ENCODE measurements around the gene ZNF853.

Gene ZNF853

GRCh38 chr7:6644728-6645127 lies 29.3 kb downstream of the ZNF853 start:
- Histone ChIP-seq H3K9me3 (ENCODE audit: control insufficient read depth, low read length) (no peaks in the 10 kb centered on the region), H3K36me3 (ENCODE audit: control insufficient read depth, insufficient read depth, low read length) (peaks cover 29% of the 10 kb centered on the region), H3K27me3 (ENCODE audit: control insufficient read depth, insufficient read depth, low read length, poor library complexity, severe bottlenecking) (no peaks in the 10 kb centered on the region), H3K4me1 (ENCODE audit: control insufficient read depth, insufficient read depth, low read length) (no peaks in the 10 kb centered on the region), H3K4me3 (ENCODE audit: insufficient read depth, low read depth, low read length) (no peak overlapping the region), H3K27ac (ENCODE audit: insufficient read depth, low read depth, low read length, poor library complexity, severe bottlenecking) (no peak overlapping the region)
- WGBS, 2 experiments: 95 to 98% methylated on average over 10 of the region's 10 CpGs

DNA sequence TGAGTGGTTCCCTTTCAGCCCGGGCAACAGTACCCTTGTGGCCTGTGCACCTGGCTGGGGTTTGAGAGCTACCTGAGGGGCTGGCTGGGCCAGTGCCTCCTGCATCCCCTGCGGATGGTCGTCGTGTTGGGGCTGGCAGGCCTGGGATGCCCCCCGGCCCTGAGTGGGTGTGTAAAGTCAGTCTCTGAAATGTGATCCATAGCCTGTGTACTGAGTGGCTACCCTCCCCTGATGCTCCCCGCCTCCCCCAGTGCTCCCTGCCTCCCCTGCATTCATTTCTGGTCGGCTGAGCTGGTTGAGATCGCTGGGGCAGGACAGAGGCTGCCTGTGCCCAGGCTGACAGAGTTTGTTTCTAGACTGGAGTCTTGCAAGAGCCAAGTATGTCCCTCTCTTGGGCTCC lies 31.1 kb downstream of the ZNF853 start:
- WGBS, 2 experiments: 90 to 92% methylated on average over 8 of the region's 8 CpGs
- Histone ChIP-seq H3K4me1 (ENCODE audit: control insufficient read depth, insufficient read depth, low read length) (no peaks in the 10 kb centered on the region), H3K4me3 (ENCODE audit: insufficient read depth, low read depth, low read length) (no peak overlapping the region), H3K27me3 (ENCODE audit: control insufficient read depth, insufficient read depth, low read length, poor library complexity, severe bottlenecking) (no peaks in the 10 kb centered on the region), H3K27ac (ENCODE audit: insufficient read depth, low read depth, low read length, poor library complexity, severe bottlenecking) (no peak overlapping the region), H3K36me3 (ENCODE audit: control insufficient read depth, insufficient read depth, low read length) (peaks cover 29% of the 10 kb centered on the region), H3K9me3 (ENCODE audit: control insufficient read depth, low read length) (no peaks in the 10 kb centered on the region)

GRCh38 chr7:6647080-6647479 lies 31.7 kb downstream of the ZNF853 start:
- Histone ChIP-seq H3K9me3 (ENCODE audit: control insufficient read depth, low read length) (no peaks in the 10 kb centered on the region), H3K27me3 (ENCODE audit: control insufficient read depth, insufficient read depth, low read length, poor library complexity, severe bottlenecking) (no peaks in the 10 kb centered on the region), H3K27ac (ENCODE audit: insufficient read depth, low read depth, low read length, poor library complexity, severe bottlenecking) (no peak overlapping the region), H3K4me3 (ENCODE audit: insufficient read depth, low read depth, low read length) (no peak overlapping the region), H3K4me1 (ENCODE audit: control insufficient read depth, insufficient read depth, low read length) (no peaks in the 10 kb centered on the region), H3K36me3 (ENCODE audit: control insufficient read depth, insufficient read depth, low read length) (peaks cover 27% of the 10 kb centered on the region)
- whole genome bisulfite sequencing, 2 experiments: 89 to 93% methylated on average over 8 of the region's 8 CpGs

DNA sequence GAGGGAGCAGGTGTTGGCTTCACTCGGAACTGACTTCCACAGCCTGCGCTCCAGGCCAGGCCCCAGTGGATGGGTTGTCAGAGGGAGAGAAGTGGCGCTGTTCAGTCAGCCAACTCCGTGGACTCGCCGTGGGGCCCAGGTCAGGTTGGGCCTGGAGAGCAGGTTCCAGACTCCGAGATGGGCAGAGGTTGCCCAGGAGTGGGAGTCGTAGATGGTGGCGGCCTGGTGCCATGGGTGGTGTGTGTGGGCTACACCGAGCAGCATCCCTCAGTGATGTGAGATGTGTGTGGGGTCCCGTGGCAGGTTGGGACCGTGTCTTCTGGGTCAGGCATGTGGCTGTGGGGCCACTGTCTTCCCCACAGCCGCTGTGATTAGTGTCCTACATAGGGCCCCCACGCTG lies 32.1 kb downstream of the ZNF853 start:
- peaks cover 28% of the 10 kb centered on the region for H3K36me3 ChIP-seq (ENCODE audit: control insufficient read depth, insufficient read depth, low read length)

GRCh38 chr7:6648066-6648814 lies 32.8 kb downstream of the ZNF853 start:
- Histone ChIP-seq H3K4me3 (ENCODE audit: insufficient read depth, low read depth, low read length) (no peak overlapping the region), H3K27me3 (ENCODE audit: control insufficient read depth, insufficient read depth, low read length, poor library complexity, severe bottlenecking) (no peaks in the 10 kb centered on the region), H3K36me3 (ENCODE audit: control insufficient read depth, insufficient read depth, low read length) (peaks cover 26% of the 10 kb centered on the region), H3K9me3 (ENCODE audit: control insufficient read depth, low read length) (no peaks in the 10 kb centered on the region), H3K27ac (ENCODE audit: insufficient read depth, low read depth, low read length, poor library complexity, severe bottlenecking) (no peak overlapping the region), H3K4me1 (ENCODE audit: control insufficient read depth, insufficient read depth, low read length) (no peaks in the 10 kb centered on the region)
- WGBS, 2 experiments: 95 to 96% methylated on average over 17 of the region's 17 CpGs

More for the DNA sequence above, 32.1 kb downstream of the ZNF853 start:
- Histone ChIP-seq H3K27ac (ENCODE audit: insufficient read depth, low read depth, low read length, poor library complexity, severe bottlenecking) (no peak overlapping the region), H3K4me3 (ENCODE audit: insufficient read depth, low read depth, low read length) (no peak overlapping the region), H3K4me1 (ENCODE audit: control insufficient read depth, insufficient read depth, low read length) (no peaks in the 10 kb centered on the region), H3K27me3 (ENCODE audit: control insufficient read depth, insufficient read depth, low read length, poor library complexity, severe bottlenecking) (no peaks in the 10 kb centered on the region), H3K9me3 (ENCODE audit: control insufficient read depth, low read length) (no peaks in the 10 kb centered on the region)
- 94% methylated on average over 14 of the region's 14 CpGs for WGBS, 2 experiments

- H3K9me3 ChIP-seq (ENCODE audit: control insufficient read depth, low read length): no peaks in the 10 kb centered on the region
- no peaks in the 10 kb centered on the region for H3K27me3 ChIP-seq (ENCODE audit: control insufficient read depth, insufficient read depth, low read length, poor library complexity, severe bottlenecking)
- H3K4me1 ChIP-seq (ENCODE audit: control insufficient read depth, insufficient read depth, low read length): no peaks in the 10 kb centered on the region
- H3K36me3 ChIP-seq (ENCODE audit: control insufficient read depth, insufficient read depth, low read length): peaks cover 21% of the 10 kb centered on the region
- WGBS, 2 experiments: 95 to 97% methylated on average over 5 of the region's 5 CpGs
- no peak overlapping the region for H3K4me3 ChIP-seq (ENCODE audit: insufficient read depth, low read depth, low read length)
- H3K27ac ChIP-seq (ENCODE audit: insufficient read depth, low read depth, low read length, poor library complexity, severe bottlenecking): no peak overlapping the region
Measured at GRCh38 chr7:6648815-6649104, 33.4 kb downstream of the ZNF853 start.

DNA sequence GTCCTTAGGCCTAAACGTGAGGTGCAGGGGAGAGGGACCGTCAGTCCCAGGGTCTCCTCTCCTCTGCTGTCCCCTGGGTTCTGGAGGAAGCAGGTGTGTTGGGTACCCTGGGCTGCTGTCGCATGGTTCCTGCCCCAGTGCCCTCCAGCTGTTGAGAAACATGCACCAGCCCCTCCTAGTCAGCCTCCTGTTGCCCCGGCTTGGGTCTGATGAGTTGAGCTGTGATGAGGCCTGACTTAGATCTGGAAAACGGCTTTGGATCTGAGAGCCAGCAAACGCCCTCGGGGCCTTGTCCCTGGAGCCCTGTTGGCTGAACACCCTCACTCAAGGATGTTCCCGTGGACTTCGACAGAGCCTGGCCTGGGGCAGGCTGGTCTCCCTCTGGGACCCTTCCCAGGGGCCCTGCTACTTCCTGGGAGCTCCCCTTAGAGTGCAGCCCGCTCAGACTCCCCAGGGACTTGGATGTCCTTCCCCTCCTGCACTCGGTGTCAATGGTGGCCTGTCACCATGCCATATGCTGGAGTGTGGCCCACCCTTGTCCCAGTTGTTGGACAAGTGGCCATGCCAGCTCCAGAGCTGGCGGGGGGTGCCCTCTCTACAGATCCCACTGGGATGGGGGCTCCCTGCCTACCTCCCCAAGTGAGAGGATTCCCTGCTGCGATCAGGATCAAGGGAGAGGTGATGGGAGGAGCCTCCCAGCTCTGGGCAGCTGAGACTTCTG lies 34.0 kb downstream of the ZNF853 start:
- H3K27ac ChIP-seq (ENCODE audit: insufficient read depth, low read depth, low read length, poor library complexity, severe bottlenecking): no peak overlapping the region
- H3K4me3 ChIP-seq (ENCODE audit: insufficient read depth, low read depth, low read length): no peak overlapping the region
- WGBS, 2 experiments: 91% methylated on average over 13 of the region's 13 CpGs
- no peaks in the 10 kb centered on the region for H3K27me3 ChIP-seq (ENCODE audit: control insufficient read depth, insufficient read depth, low read length, poor library complexity, severe bottlenecking)
- H3K36me3 ChIP-seq (ENCODE audit: control insufficient read depth, insufficient read depth, low read length): peaks cover 15% of the 10 kb centered on the region
- H3K9me3 ChIP-seq (ENCODE audit: control insufficient read depth, low read length): no peaks in the 10 kb centered on the region
- H3K4me1 ChIP-seq (ENCODE audit: control insufficient read depth, insufficient read depth, low read length): no peaks in the 10 kb centered on the region

DNA sequence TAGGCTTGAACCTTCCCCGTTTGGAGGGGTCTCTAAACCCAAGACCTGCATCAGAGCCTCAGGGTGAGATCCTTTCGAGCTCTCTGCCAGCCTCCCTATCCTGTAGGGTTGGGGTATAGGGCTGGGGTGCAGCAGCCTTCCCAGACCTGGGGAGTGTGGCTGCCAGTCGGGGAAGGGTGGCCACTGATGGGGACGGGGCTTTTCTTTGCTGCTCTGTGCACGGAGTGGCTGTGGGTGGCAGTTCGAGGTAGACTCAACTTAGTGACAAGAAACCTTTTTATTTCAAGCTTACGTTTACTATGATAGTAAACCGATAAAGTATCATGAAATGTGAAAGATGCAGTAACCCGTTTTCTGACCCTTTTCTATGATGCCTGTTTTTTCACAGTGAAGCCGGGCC lies 34.7 kb downstream of the ZNF853 start:
- 96% methylated on average over 10 of the region's 10 CpGs for WGBS, 2 experiments
- no peaks in the 10 kb centered on the region for H3K9me3 ChIP-seq (ENCODE audit: control insufficient read depth, low read length)
- no peak overlapping the region for H3K4me3 ChIP-seq (ENCODE audit: insufficient read depth, low read depth, low read length)
- peaks cover 15% of the 10 kb centered on the region for H3K36me3 ChIP-seq (ENCODE audit: control insufficient read depth, insufficient read depth, low read length)
- H3K27me3 ChIP-seq (ENCODE audit: control insufficient read depth, insufficient read depth, low read length, poor library complexity, severe bottlenecking): no peaks in the 10 kb centered on the region
- no peak overlapping the region for H3K27ac ChIP-seq (ENCODE audit: insufficient read depth, low read depth, low read length, poor library complexity, severe bottlenecking)
- no peaks in the 10 kb centered on the region for H3K4me1 ChIP-seq (ENCODE audit: control insufficient read depth, insufficient read depth, low read length)

- no peaks in the 10 kb centered on the region for H3K9me3 ChIP-seq (ENCODE audit: control insufficient read depth, low read length)
- H3K27ac ChIP-seq (ENCODE audit: insufficient read depth, low read depth, low read length, poor library complexity, severe bottlenecking): no peak overlapping the region
- WGBS, 2 experiments: 96% methylated on average over 12 of the region's 12 CpGs
- H3K27me3 ChIP-seq (ENCODE audit: control insufficient read depth, insufficient read depth, low read length, poor library complexity, severe bottlenecking): no peaks in the 10 kb centered on the region
- peaks cover 15% of the 10 kb centered on the region for H3K36me3 ChIP-seq (ENCODE audit: control insufficient read depth, insufficient read depth, low read length)
- H3K4me1 ChIP-seq (ENCODE audit: control insufficient read depth, insufficient read depth, low read length): no peaks in the 10 kb centered on the region
- H3K4me3 ChIP-seq (ENCODE audit: insufficient read depth, low read depth, low read length): no peak overlapping the region
Measured at GRCh38 chr7:6650521-6651011, 35.2 kb downstream of the ZNF853 start.

DNA sequence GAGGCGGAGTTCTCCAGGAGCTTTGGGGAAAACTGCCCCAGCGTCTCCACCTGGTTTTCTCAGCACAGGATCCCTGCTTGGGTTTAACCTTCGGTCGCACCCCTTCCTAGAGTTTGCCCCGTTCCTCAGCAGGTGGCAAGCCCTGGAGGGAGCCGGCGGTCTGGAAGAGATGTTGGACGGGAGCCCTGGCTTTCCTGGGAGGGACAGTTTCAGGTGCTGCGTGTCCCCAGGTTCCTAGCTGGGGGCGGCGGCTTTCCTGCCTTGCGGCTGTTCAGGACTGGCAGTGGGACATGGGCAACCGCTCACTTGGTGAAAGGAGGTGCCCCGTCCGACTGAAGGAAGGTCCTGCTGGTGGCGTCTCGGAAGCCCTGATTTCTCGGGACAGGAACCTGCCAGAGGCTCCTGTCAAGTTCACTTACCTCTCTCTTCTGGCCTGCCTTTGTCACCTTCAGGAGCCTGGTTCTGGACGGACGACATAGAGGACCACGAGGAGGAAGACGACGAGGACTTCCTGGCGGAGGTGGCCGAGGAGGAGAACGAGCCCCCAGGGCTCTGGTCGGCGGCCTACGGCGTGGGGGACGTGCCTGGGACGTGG lies 36.5 kb downstream of the ZNF853 start:
- Histone ChIP-seq H3K36me3 (ENCODE audit: control insufficient read depth, insufficient read depth, low read length) (peaks cover 11% of the 10 kb centered on the region), H3K9me3 (ENCODE audit: control insufficient read depth, low read length) (no peaks in the 10 kb centered on the region), H3K27ac (ENCODE audit: insufficient read depth, low read depth, low read length, poor library complexity, severe bottlenecking) (no peak overlapping the region), H3K4me3 (ENCODE audit: insufficient read depth, low read depth, low read length) (no peak overlapping the region), H3K27me3 (ENCODE audit: control insufficient read depth, insufficient read depth, low read length, poor library complexity, severe bottlenecking) (no peaks in the 10 kb centered on the region), H3K4me1 (ENCODE audit: control insufficient read depth, insufficient read depth, low read length) (no peaks in the 10 kb centered on the region)
- WGBS, 2 experiments: 95 to 96% methylated on average over 32 of the region's 32 CpGs

All from ectodermal cell (in vitro differentiated cells).